MM.1S (cell line): ENCODE results near the gene RAMP3.

Experiments used
- DNase-seq: peaks from one replicate; pipeline ENCODE4 v3.0.0-alpha.2; 2015
- H2AFZ ChIP-seq: fragments of 300-600 bp; sonication (generic); 2 replicates; pipeline ENCODE4 v1.6.0; 2016; ENCODE audit warnings: antibody characterized with exemption, low read length
- H3F3A ChIP-seq: fragments of 300-600 bp; sonication (generic); 2 replicates; pipeline ENCODE4 v1.6.1; 2016; ENCODE audit warnings: mild to moderate bottlenecking, antibody characterized with exemption, low read length, moderate library complexity, mixed read lengths; ENCODE audit not compliant: insufficient read depth
- H3K27ac ChIP-seq: fragments of 300-600 bp; sonication (generic); 2 replicates; pipeline ENCODE4 v1.5.1; 2016; ENCODE audit warnings: mild to moderate bottlenecking, low read length
- H3K27me3 ChIP-seq: fragments of 300-600 bp; sonication (generic); replicated peaks from 2 replicates; pipeline ENCODE4 v1.6.0; 2016; ENCODE audit warnings: low read length; ENCODE audit not compliant: insufficient read depth
- H3K36me3 ChIP-seq: fragments of 300-600 bp; sonication (generic); replicated peaks from 2 replicates; pipeline ENCODE4 v1.6.1; 2016; ENCODE audit warnings: mild to moderate bottlenecking, low read length, mixed read lengths; ENCODE audit not compliant: insufficient read depth
- H3K4me1 ChIP-seq: fragments of 300-600 bp; sonication (generic); 2 replicates; pipeline ENCODE4 v1.6.1; 2016; ENCODE audit warnings: low read length, mixed read lengths
- H3K4me2 ChIP-seq: fragments of 300-600 bp; sonication (generic); 2 replicates; pipeline ENCODE4 v1.6.0; 2016; ENCODE audit warnings: low read depth, low read length
- H3K4me3 ChIP-seq: fragments of 300-600 bp; sonication (generic); 2 replicates; pipeline ENCODE4 v1.5.1; 2016; ENCODE audit warnings: low read length, mixed read lengths
- H3K79me2 ChIP-seq: fragments of 300-600 bp; sonication (generic); 2 replicates; pipeline ENCODE4 v1.6.1; 2016; ENCODE audit warnings: mixed run types, low read length, mixed read lengths
- H3K9ac ChIP-seq: fragments of 300-600 bp; sonication (generic); 2 replicates; pipeline ENCODE4 v1.6.1; 2016; ENCODE audit warnings: low read length, mixed read lengths
- H3K9me2 ChIP-seq: fragments of 300-600 bp; sonication (generic); replicated peaks from 2 replicates; pipeline ENCODE4 v1.6.1; 2016; ENCODE audit warnings: mild to moderate bottlenecking, low read length, mixed read lengths; ENCODE audit not compliant: insufficient read depth
- H3K9me3 ChIP-seq: fragments of 300-600 bp; sonication (generic); replicated peaks from 2 replicates; pipeline ENCODE4 v1.6.1; 2016; ENCODE audit warnings: mild to moderate bottlenecking, low read length, mixed read lengths; ENCODE audit not compliant: insufficient read depth
- H4K20me1 ChIP-seq: fragments of 300-600 bp; sonication (generic); 2 replicates; pipeline ENCODE4 v1.6.1; 2016; ENCODE audit warnings: mild to moderate bottlenecking, low read length, moderate library complexity, mixed read lengths; ENCODE audit not compliant: insufficient read depth
- CTCF ChIP-seq: fragments of 300-600 bp; sonication (generic); IDR thresholded peaks from 2 replicates; pipeline ENCODE4 v1.5.1; 2016; ENCODE audit warnings: antibody characterized with exemption, low read length, mixed read lengths
- EZH2 ChIP-seq: fragments of 300-600 bp; sonication (generic); optimal IDR thresholded peaks from 2 replicates; pipeline ENCODE3; 2017; ENCODE audit warnings: low read depth, mild to moderate bottlenecking, antibody characterized with exemption, low read length, mixed read lengths
- EZH2phosphoT487 ChIP-seq: fragments of 300-600 bp; sonication (generic); IDR thresholded peaks from 2 replicates; pipeline ENCODE4 v1.6.1; 2018; ENCODE audit warnings: antibody characterized with exemption, low read length

RAMP3 gene

GRCh38 chr7:45190406-45191165 lies 33.0 kb downstream of the RAMP3 start:
- no peak overlapping the region for H2AFZ ChIP-seq
- no peaks in the 10 kb centered on the region for H3K9me3 ChIP-seq
- no peak overlapping the region for H3K4me3 ChIP-seq
- no peaks in the 10 kb centered on the region for H3K27me3 ChIP-seq
- H4K20me1 ChIP-seq = no peaks in the 10 kb centered on the region
- H3K4me2 ChIP-seq = no peak overlapping the region
- no peak overlapping the region for H3K9ac ChIP-seq
- H3K9me2 ChIP-seq = no peaks in the 10 kb centered on the region
- H3K4me1 ChIP-seq = no peaks in the 10 kb centered on the region
- H3K36me3 ChIP-seq = no peaks in the 10 kb centered on the region
- no peaks in the 10 kb centered on the region for H3F3A ChIP-seq
- no peak for TF ChIP-seq EZH2phosphoT487
- no peak for DNase-seq
- H3K79me2 ChIP-seq = no peaks in the 10 kb centered on the region
- no peak overlapping the region for H3K27ac ChIP-seq

GRCh38 chr7:45191396-45191795 lies 33.8 kb downstream of the RAMP3 start:
- Histone ChIP-seq H3K9ac (no peak overlapping the region), H3F3A (no peaks in the 10 kb centered on the region), H4K20me1 (no peaks in the 10 kb centered on the region), H3K9me3 (no peaks in the 10 kb centered on the region), H3K27me3 (no peaks in the 10 kb centered on the region), H3K27ac (no peak overlapping the region), H3K4me3 (no peak overlapping the region), H3K79me2 (no peaks in the 10 kb centered on the region), H2AFZ (no peak overlapping the region), H3K9me2 (no peaks in the 10 kb centered on the region), H3K4me2 (no peak overlapping the region), H3K36me3 (no peaks in the 10 kb centered on the region), H3K4me1 (no peaks in the 10 kb centered on the region)
- TF ChIP-seq EZH2phosphoT487 (no peak), EZH2 (no peak), CTCF (no peak)
- DNase-seq = no peak

- no peaks in the 10 kb centered on the region for H3K4me1 ChIP-seq
- no peak overlapping the region for H3K9ac ChIP-seq
- no peaks in the 10 kb centered on the region for H3F3A ChIP-seq
- peak overlapping the region; percentile 8; the same call in 1 of the 2 replicates for H3K4me2 ChIP-seq
- H3K4me3 ChIP-seq = no peak overlapping the region
- no peaks in the 10 kb centered on the region for H3K27me3 ChIP-seq
- DNase-seq = no peak
- TF ChIP-seq EZH2 (no peak), EZH2phosphoT487 (no peak), CTCF (no peak)
- no peaks in the 10 kb centered on the region for H3K79me2 ChIP-seq
- no peaks in the 10 kb centered on the region for H4K20me1 ChIP-seq
- H2AFZ ChIP-seq = no peak overlapping the region
- no peaks in the 10 kb centered on the region for H3K9me2 ChIP-seq
- no peaks in the 10 kb centered on the region for H3K9me3 ChIP-seq
- no peak overlapping the region for H3K27ac ChIP-seq
- H3K36me3 ChIP-seq = no peaks in the 10 kb centered on the region
These were observed 35.0 kb downstream of the RAMP3 start for GRCh38 chr7:45192621-45193041.

- H3K4me3 ChIP-seq = no peak overlapping the region
- H4K20me1 ChIP-seq = no peaks in the 10 kb centered on the region
- H2AFZ ChIP-seq = no peak overlapping the region
- no peaks in the 10 kb centered on the region for H3K36me3 ChIP-seq
- DNase-seq = no peak
- H3K9me2 ChIP-seq = no peaks in the 10 kb centered on the region
- TF ChIP-seq EZH2phosphoT487 (no peak), CTCF (no peak), EZH2 (no peak)
- H3K4me1 ChIP-seq = no peaks in the 10 kb centered on the region
- no peaks in the 10 kb centered on the region for H3K9me3 ChIP-seq
- H3F3A ChIP-seq = no peaks in the 10 kb centered on the region
- no peaks in the 10 kb centered on the region for H3K27me3 ChIP-seq
- no peaks in the 10 kb centered on the region for H3K79me2 ChIP-seq
- no peak overlapping the region for H3K27ac ChIP-seq
- H3K9ac ChIP-seq = no peak overlapping the region
- no peak overlapping the region for H3K4me2 ChIP-seq
These were observed 36.2 kb downstream of the RAMP3 start for GRCh38 chr7:45193828-45194227.
